HuH-7 (cell line): Measurements from ENCODE around the gene DSG3.

Experiments
- DNase-seq: peaks from one replicate; pipeline ENCODE4 v3.0.0; 2011; ENCODE audit warnings: low spot score

The DSG3 gene

DNA sequence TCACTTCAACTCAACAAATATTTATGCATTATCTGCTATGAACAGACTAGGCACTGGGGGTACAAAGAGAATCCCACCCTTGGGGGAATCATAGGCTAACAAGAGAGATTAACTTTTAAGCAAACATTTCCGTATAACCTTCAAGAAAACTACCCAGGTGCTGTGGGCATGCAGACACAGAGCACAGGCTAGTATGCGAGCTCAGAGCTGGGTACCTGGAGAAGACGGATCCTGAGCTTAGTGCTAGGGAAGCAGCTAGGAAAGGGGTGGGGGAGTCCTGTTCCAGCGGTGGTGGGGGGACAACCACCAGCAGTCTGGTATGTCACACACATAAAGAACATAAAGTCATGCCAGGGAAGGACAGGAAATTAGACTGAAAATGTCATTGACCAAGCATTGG lies 17.5 kb upstream of the DSG3 start:
- DNase-seq = no peak

DNA sequence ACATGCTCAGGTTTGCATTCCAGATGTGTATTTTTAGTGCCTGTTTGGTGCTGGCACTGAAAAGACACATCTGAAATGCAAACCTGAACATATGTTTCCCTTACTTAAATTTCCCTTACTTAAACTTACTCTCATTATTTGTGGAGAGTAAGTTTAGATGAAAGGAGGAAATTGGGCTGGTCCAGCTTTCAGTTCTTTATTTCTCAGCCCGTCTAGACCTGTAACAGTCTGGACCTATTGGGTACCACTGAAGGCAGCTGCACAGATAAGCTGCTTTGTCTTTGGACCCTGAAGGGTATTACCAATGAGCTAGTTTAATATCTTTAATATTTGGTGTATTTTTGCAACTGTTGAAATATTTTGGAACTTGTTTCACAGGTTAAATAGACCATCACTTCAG lies 17.0 kb upstream of the DSG3 start:
- no peak for DNase-seq

GRCh38 chr18:31432316-31432715 lies 15.2 kb upstream of the DSG3 start:
- no peak for DNase-seq

- no peak for DNase-seq
These were observed 10.7 kb upstream of the DSG3 start for GRCh38 chr18:31436825-31437224.

DNA sequence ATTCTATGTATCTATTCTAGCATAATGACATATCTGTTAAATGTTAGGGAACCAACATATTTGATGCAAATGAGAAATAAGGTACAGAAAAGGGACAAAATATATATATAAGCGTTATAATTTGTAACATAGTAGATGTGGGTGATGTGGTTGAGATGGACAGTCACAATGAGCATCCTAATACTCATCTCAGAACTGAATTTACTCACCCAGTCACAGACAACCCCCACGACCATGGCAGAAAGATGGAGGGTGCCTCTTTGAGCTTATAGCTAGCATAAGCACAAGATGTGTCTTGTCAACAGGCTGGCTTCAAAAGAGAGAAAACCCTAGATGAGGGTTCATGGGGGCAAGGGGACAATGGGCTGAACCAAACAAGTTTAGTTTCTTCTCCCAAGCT lies 9.1 kb upstream of the DSG3 start:
- DNase-seq = no peak

GRCh38 chr18:31439807-31440325 lies 7.7 kb upstream of the DSG3 start:
- DNase-seq = no peak

DNA sequence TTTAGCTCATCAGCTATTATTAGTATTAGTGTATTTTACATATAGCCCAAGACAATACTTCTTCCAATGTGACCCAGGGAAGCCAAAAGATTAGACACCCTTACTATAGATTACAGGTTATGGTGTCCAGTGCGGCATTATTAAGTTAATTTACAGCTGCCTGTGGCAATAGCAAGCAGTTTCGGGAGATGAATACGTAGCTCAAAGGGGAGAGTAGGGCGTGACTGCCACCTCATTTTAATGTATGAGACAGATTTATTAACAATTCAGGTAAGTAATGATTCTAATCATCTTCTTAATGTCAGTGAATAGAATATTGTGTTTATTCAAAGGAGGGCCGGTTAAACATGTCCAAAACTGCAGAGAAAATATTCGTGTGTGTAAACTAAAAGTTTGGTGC lies 6.8 kb upstream of the DSG3 start:
- DNase-seq = no peak

- DNase-seq = no peak
These were observed 6.0 kb upstream of the DSG3 start for GRCh38 chr18:31441493-31441892.

DNA sequence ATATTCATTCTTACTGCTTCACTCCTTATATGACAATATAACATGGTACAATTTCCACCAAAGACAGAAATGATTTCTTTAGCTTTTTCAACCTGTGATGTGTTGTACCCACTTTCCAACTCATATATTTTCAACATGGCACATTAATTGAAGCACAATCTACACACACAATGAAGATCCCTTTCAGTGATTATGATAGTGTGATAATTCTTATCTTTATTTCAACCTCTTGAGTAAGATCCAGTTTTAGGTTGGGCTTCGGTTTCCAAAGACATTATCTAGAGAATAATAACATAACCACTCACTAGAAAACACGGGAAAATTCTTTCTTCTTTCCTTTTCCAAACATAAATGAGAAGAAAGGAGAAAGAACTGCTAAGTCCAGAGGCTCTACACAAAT lies 3.4 kb upstream of the DSG3 start:
- no peak for DNase-seq

DNA sequence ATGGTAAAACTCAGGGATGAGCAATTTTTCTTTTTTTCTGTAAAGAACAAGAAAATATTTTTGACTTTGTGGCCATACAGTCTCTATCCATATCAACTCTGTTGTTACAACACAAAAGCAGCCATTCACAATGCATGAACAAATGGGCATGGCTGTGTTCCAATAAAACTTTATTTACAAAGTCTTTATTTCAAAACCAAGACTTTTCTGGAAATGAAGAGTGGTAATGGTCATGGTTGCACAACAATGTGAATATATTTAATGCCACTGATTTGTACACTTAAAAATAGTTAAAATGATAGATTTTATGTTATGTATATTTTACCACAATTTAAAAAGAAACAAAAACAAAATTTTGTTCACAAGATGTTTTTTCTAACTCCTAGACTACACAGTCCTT lies 1.6 kb upstream of the DSG3 start:
- DNase-seq = no peak

DNA sequence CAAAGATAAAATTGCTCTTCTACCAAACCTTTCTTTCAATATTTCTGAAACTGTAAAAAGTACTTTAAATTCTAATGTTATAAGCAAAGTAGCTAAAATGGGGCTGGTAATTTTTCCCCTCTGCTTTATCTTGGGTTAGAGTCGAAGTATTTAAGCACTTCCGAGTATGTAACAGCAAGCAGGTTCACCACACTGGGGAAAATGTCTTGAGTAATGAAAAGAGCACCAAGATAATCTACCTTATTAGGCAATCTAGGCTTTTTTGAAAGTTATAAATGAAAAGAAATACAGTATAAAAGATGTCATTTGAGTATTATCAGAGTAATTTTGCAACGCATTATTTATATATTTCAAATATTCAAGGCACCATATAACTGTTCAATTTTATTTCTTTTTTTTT lies 687 bp upstream of the DSG3 start:
- DNase-seq = no peak

DNA sequence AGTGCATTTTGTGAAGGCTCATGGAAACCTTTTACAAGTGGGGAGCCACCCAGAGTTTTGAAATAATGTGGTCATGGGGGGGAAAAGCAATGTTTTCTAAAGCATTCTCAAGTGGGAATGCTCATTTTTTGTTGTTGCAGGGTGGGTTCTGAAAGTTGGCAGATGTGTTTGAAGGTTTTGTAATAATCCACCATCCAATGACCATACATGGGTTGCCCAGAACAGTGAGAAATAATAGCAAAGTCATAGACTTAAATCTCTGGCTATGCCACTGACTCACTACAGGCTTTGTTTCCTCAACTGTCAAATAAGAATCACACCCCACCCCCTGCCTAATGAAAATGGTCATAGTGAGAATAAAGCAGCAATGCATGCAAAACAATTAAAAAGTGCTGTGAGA lies 2.9 kb downstream of the DSG3 start:
- DNase-seq = no peak

DNA sequence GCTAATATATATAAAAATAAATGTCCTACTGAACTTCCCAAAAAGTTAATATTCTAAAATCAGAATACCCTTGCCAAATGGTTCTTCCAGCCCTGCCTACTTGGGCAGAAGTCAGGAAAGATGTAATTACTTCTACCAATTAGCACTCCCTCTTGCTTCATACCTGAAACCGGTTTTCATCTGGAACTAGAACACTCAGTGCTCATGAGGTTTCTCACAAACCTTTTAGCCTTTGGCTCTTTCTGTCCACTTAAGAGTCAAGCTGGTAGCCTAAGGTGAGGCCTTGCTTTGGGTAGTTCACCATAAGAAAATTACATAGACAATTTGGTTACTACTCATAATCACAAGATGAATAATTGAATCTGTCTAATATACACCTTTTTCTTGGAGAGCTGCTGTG lies 4.1 kb downstream of the DSG3 start:
- DNase-seq = no peak

DNA sequence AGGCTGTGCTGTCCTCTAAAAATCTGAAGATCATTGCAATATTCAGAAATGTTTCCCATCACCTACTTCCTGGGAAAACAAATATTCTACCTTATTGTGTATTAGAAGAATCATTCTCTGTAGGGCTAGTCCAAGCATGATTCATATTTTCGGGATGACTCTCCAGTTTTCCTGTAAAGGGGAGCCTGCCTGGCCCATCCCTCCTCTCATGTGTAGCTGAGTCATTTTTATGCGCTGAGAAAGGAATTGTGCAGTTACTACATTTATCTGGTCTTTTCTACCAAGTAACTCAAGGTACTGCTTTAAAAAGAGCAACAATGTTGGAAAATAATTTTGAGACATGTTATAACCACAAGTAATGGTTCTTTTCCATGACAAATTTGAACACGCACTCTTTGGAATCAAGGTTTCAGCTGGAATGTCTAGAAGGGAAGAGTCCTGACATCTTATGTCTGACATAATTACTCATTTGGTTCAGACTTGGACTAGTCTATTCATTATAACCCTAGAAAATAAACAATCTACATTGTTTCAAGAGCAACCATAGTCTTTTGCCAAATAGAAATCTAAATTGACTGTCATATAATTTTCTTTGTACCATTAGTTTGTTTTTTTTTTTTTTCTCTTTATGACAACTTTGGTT lies 6.6 kb downstream of the DSG3 start:
- DNase-seq = no peak

DNA sequence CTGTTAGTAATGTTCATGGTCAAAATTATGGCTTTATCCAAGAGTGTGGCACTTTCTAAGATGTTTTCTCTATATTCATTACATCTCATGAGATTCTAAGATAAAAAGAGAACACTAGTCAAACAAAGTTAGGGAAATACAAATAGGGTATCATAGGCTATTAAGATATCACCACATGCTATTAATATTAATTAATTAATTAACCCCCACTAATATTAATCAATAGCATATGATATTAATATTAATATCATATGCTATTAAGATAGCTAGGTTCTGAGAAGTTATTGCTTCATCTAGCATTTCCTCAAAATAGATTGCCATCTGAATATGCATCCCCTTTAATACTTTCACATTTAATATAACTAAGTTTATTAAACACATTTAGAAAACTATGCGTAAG lies 22.1 kb downstream of the DSG3 start:
- no peak for DNase-seq

GRCh38 chr18:31478688-31479087 lies 31.1 kb downstream of the DSG3 start:
- DNase-seq = no peak

GRCh38 chr18:31482051-31482450 lies 34.5 kb downstream of the DSG3 start:
- no peak for DNase-seq

- DNase-seq = no peak
These were observed 35.9 kb downstream of the DSG3 start for GRCh38 chr18:31483396-31483795.

- DNase-seq = no peak
These were observed 36.9 kb downstream of the DSG3 start for GRCh38 chr18:31484461-31484860.

GRCh38 chr18:31486165-31486564 lies 38.6 kb downstream of the DSG3 start:
- no peak for DNase-seq

DNA sequence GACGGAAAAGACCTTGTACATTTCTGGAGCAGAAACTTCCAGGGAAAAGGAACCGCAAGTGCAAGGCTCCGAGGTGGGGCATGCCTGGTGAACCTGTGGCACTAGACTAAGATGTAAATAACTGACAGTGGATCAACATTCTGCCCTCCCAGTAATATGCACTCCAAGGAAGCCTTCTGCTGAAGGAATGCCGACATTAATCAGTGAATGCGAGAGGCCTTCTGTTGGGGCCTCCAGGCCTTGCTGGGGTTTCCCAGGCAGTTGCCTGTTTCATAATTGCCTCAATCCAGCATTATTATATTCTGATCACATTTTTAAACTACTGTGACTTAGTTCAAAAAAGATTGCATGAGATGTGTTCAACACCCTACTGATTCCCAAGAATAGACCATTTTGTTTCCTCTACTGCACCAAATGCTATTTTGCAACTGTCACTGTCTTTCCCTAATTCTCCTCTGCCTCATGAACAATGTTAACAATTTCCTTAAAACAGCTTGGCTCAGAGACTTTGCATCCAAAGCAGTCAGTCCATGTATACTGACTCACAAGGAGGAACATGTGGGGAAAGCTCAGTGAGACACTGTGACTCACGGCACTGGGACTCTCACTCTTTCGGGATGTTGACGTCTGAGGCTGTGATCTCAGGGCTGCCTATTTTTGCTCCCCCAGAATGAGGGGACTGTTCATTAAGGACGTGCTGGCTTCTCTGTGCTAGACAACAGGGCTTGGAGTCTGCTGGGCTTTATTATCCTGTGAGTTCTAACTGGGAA lies 39.9 kb downstream of the DSG3 start:
- no peak for DNase-seq

DNA sequence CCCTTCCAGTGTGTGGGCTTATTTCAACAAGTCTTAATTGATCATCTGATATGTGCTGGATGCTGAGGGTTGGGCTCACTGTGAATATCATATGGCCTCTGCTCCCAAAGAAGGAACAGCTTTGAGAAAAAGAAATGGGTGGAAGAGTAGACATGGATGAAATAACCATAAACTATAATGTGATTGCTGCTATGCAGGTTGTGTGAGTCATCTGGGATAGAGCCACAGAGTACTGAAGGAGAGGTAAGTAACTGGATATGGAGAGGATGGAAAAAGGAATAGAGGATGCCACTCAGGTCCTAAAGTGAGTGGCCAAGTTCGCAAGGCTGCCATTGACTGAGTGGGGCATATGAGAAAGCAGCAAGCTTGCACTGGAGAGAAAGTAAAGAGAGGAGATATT lies 41.8 kb downstream of the DSG3 start:
- DNase-seq = no peak

GRCh38 chr18:31490387-31490786 lies 42.8 kb downstream of the DSG3 start:
- no peak for DNase-seq

- DNase-seq = no peak
These were observed 43.3 kb downstream of the DSG3 start for GRCh38 chr18:31490833-31491232.
